HL-60 (cell line): ENCODE results near the gene HELZ.
A peak's percentile ranks its signal among the peaks of the same experiment; 100 is the strongest.

Experiments
- DNase-seq, 2 experiments: peaks; one replicate each; pipeline ENCODE4 v3.0.0-alpha.2; 2010 to 2020; ENCODE audit warnings: low read depth in 1 of 2, low spot score in 1 of 2
- H3K27ac ChIP-seq: fragments of 250-450 bp; sonication (Bioruptor Pico); replicated peaks from 2 replicates; pipeline ENCODE4 v1.5.1; 2020; ENCODE audit warnings: mild to moderate bottlenecking, moderate library complexity
- H3K27me3 ChIP-seq: fragments of 250-450 bp; sonication (Bioruptor Pico); 2 replicates; pipeline ENCODE4 v1.5.1; 2021; ENCODE audit warnings: mild to moderate bottlenecking, moderate library complexity; ENCODE audit not compliant: insufficient read depth, poor library complexity, severe bottlenecking
- H3K4me3 ChIP-seq: replicated peaks from 2 replicates; pipeline ENCODE4 v1.5.1; 2011; ENCODE audit warnings: mild to moderate bottlenecking, control low read depth, low read length; ENCODE audit not compliant: insufficient read depth
- CTCF ChIP-seq: IDR thresholded peaks from one replicate; pipeline ENCODE4 v1.5.1; 2011; ENCODE audit warnings: low read length, control low read depth, inconsistent platforms; ENCODE audit not compliant: insufficient read depth
- GABPA ChIP-seq: IDR thresholded peaks from 2 replicates; pipeline ENCODE4 v1.6.1; 2012; ENCODE audit warnings: low read depth
- POLR2AphosphoS5 ChIP-seq: IDR thresholded peaks from 2 replicates; pipeline ENCODE4 v1.6.1; 2012; ENCODE audit warnings: low read depth
- REST ChIP-seq: IDR thresholded peaks from 2 replicates; pipeline ENCODE4 v1.6.1; 2012; ENCODE audit warnings: low read depth; ENCODE audit not compliant: insufficient replicate concordance
- SPI1 ChIP-seq: IDR thresholded peaks from 2 replicates; pipeline ENCODE4 v1.6.1; 2012; ENCODE audit warnings: low read depth, mild to moderate bottlenecking, borderline replicate concordance

The HELZ gene

GRCh38 chr17:67265436-67266019 lies 20.5 kb upstream of the HELZ start:
- no peak overlapping the region for H3K27ac ChIP-seq
- TF ChIP-seq REST = no peak
- no peak for TF ChIP-seq POLR2AphosphoS5
- no peak for TF ChIP-seq CTCF
- no peaks in the 10 kb centered on the region for H3K27me3 ChIP-seq
- no peak for DNase-seq
- H3K4me3 ChIP-seq = no peak overlapping the region

GRCh38 chr17:67262435-67263117 lies 17.6 kb upstream of the HELZ start:
- Histone ChIP-seq H3K27ac (no peak overlapping the region), H3K27me3 (no peaks in the 10 kb centered on the region), H3K4me3 (no peak overlapping the region)
- no peak for DNase-seq
- TF ChIP-seq CTCF (no peak), POLR2AphosphoS5 (no peak), GABPA (no peak), REST (no peak), SPI1 (no peak)

- no peak overlapping the region; the same call in none of the 2 replicates for H3K27ac ChIP-seq
Measured at GRCh38 chr17:67260170-67260987, 15.4 kb upstream of the HELZ start.

More at GRCh38 chr17:67260170-67260987, 15.4 kb upstream of the HELZ start:
- Histone ChIP-seq H3K4me3 (no peak overlapping the region), H3K27me3 (no peaks in the 10 kb centered on the region)
- no peak for TF ChIP-seq GABPA
- no peak for TF ChIP-seq CTCF
- no peak for TF ChIP-seq SPI1
- TF ChIP-seq POLR2AphosphoS5 = no peak
- TF ChIP-seq REST = no peak
- DNase-seq = peak; percentile 60 to 71
